Stomach (tissue), 9 donors: ENCODE results near the gene FNDC10. TPM values are rescaled to one million over a fixed set of nuclear protein-coding genes. Genes with fewer than 3 reads are reported as not detected.
A peak's percentile ranks its signal among the peaks of the same experiment; 100 is the strongest.

ENCODE experiments used
- DNase-seq, 2 donors: peaks; one replicate each; pipeline versions ENCODE4 v3.0.0 to v3.0.0-alpha.2; 2013 to 2019
- H3K27ac ChIP-seq, 5 donors: fragments of 200-600 bp in 4 of 5; sonication (generic) in 4 of 5; one replicate each; pipeline ENCODE4 v1.5.1; 2013 to 2019; ENCODE audit warnings: mild to moderate bottlenecking in 1 of 5, moderate library complexity in 1 of 5
- H3K27me3 ChIP-seq, 3 donors: fragments of 200-600 bp; sonication (generic); one replicate each; pipeline ENCODE4 v1.5.1; 2017 to 2019; ENCODE audit warnings: mixed run types in 1 of 3
- H3K36me3 ChIP-seq, 4 donors: fragments of 200-600 bp; sonication (generic); 1 replicate in 3 of 4; 2 replicates in 1 of 4; pipeline ENCODE4 v1.5.1; 2016 to 2019
- H3K4me1 ChIP-seq, 4 donors: fragments of 200-600 bp; sonication (generic); one replicate each; pipeline ENCODE4 v1.5.1; 2016 to 2019
- H3K4me3 ChIP-seq, 4 donors: fragments of 200-600 bp; sonication (generic) in 3 of 4; one replicate each; pipeline ENCODE4 v1.5.1; 2016 to 2019; ENCODE audit warnings: mild to moderate bottlenecking in 1 of 4
- H3K9me3 ChIP-seq, 4 donors: fragments of 200-600 bp; sonication (generic); one replicate each; pipeline ENCODE4 v1.5.1; 2016 to 2019
- CTCF ChIP-seq, 7 experiments: fragments of 450-650 bp in 4 of 7; fragments of 200-600 bp in 3 of 7; sonication (generic) in 3 of 7; IDR thresholded peaks; one replicate each; pipeline ENCODE4 v1.5.1; 2016 to 2019; ENCODE audit warnings: antibody characterized with exemption in 7 of 7, control low read depth in 2 of 7, mild to moderate bottlenecking in 1 of 7
- EP300 ChIP-seq: sonication (generic); formaldehyde crosslinking; IDR thresholded peaks from one replicate; pipeline ENCODE4 v1.6.1; 2017; ENCODE audit warnings: antibody characterized with exemption
- POLR2A ChIP-seq, 4 donors: fragments of 450-650 bp; IDR thresholded peaks; one replicate each; pipeline ENCODE4 v1.6.1; 2016; ENCODE audit warnings: antibody characterized with exemption in 4 of 4, control low read depth in 2 of 4, mild to moderate bottlenecking in 1 of 4, moderate library complexity in 1 of 4
- POLR2AphosphoS5 ChIP-seq, 3 donors: sonication (generic); formaldehyde crosslinking; IDR thresholded peaks; one replicate each; pipeline ENCODE4 v1.6.1; 2016; ENCODE audit warnings: antibody characterized with exemption in 3 of 3
- WGBS, 5 donors: extraction: QIAGEN DNeasy Blood & Tissue Kit in 3 of 5; methylation state at CpG; one replicate each; pipeline versions ENCODE4 v1.1.5 to v1.1.7; 2013 to 2018; 5-methylcytosine and 5-hydroxymethylcytosine counted together
- intact Hi-C: fragments of 100-400 bp; cut with DNase I; formaldehyde crosslinking; loops from one replicate; pipeline ENCODE4 v1.15.1; 2023; ENCODE audit warnings: low total_unique reads
- polyA plus RNA-seq, 3 donors: library from polyadenylated mRNA; stranded (reverse); fragments of 200-250 nt; gene quantifications; one replicate each; pipeline ENCODE4 v1.2.3, GENCODE V29; 2013
- total RNA-seq, 5 donors: library from RNA; depleted of rRNA; stranded (reverse); fragments of >200 nt; gene quantifications; one replicate each; pipeline versions ENCODE4 v1.1.0 to v1.2.3, GENCODE V29; 2014 to 2016
- donor health status: healthy with polysubstance abuse.
- donor health status: Bipolar disorder and iron deficiency.
- donor health status: healthy.

The FNDC10 gene
- total and polyA plus RNA-seq, 8 donors: 0.29 to 20.0 (median 4.0) TPM; not detected in 3

GRCh38 chr1:1624443-1625403 is 24.8 kb upstream of the FNDC10 start:
- peaks cover 4 to 51% (median 44%) of the 10 kb centered on the region in 4 donors for H3K36me3 ChIP-seq
- intact Hi-C loops: no loop called here
- peaks cover 0 to 14% (median 0%) of the 10 kb centered on the region in 3 donors for H3K27me3 ChIP-seq
- peak in 1 of 2 donors; percentile 61 for DNase-seq
- no peak overlapping the region for H3K27ac ChIP-seq
- H3K4me3 ChIP-seq: no peak overlapping the region
- TF ChIP-seq EP300 (no peak), CTCF (IDR thresholded peaks at IDR 0.05) (no peak), POLR2AphosphoS5 (IDR thresholded peaks at IDR 0.05) (no peak), POLR2A (IDR thresholded peaks at IDR 0.05) (no peak)
- H3K9me3 ChIP-seq: no peaks in the 10 kb centered on the region
- peaks cover 8 to 41% (median 27%) of the 10 kb centered on the region in 4 donors for H3K4me1 ChIP-seq
- WGBS, 5 donors: 81 to 85% (median 83%) methylated on average over 24 to 38 of the region's 38 CpGs

GRCh38 chr1:1623631-1624442 is 23.9 kb upstream of the FNDC10 start:
- no peak overlapping the region for H3K27ac ChIP-seq
- H3K4me3 ChIP-seq: no peak overlapping the region
- peaks cover 0 to 5% (median 0%) of the 10 kb centered on the region in 3 donors for H3K27me3 ChIP-seq
- peaks cover 0 to 46% (median 41%) of the 10 kb centered on the region in 4 donors for H3K36me3 ChIP-seq
- H3K9me3 ChIP-seq: no peaks in the 10 kb centered on the region
- no peak for DNase-seq
- intact Hi-C loops: no loop called here
- H3K4me1 ChIP-seq: peaks cover 8 to 40% (median 28%) of the 10 kb centered on the region in 4 donors
- WGBS, 5 donors: 89 to 95% (median 90%) methylated on average over 20 to 51 of the region's 51 CpGs
- TF ChIP-seq POLR2A (IDR thresholded peaks at IDR 0.05) (no peak), CTCF (IDR thresholded peaks at IDR 0.05) (no peak), EP300 (no peak), POLR2AphosphoS5 (IDR thresholded peaks at IDR 0.05) (no peak)

GRCh38 chr1:1623181-1623630 is 23.3 kb upstream of the FNDC10 start:
- intact Hi-C loops: no loop called here
- H3K4me3 ChIP-seq: no peak overlapping the region
- peaks cover 8 to 45% (median 32%) of the 10 kb centered on the region in 4 donors for H3K4me1 ChIP-seq
- 93 to 97% (median 95%) methylated on average over 10 to 33 of the region's 33 CpGs for WGBS, 5 donors
- H3K27me3 ChIP-seq: no peaks in the 10 kb centered on the region
- H3K27ac ChIP-seq: peak overlapping the region in 2 of 5 donors; percentile 8 to 75
- peaks cover 0 to 46% (median 39%) of the 10 kb centered on the region in 4 donors for H3K36me3 ChIP-seq
- no peaks in the 10 kb centered on the region for H3K9me3 ChIP-seq
- TF ChIP-seq EP300 (no peak), POLR2AphosphoS5 (IDR thresholded peaks at IDR 0.05) (no peak)
- DNase-seq: no peak

- TF ChIP-seq POLR2AphosphoS5 (IDR thresholded peaks at IDR 0.05): no peak
- TF ChIP-seq EP300: no peak
- TF ChIP-seq CTCF (IDR thresholded peaks at IDR 0.05): no peak
- no peak for TF ChIP-seq POLR2A (IDR thresholded peaks at IDR 0.05)
- intact Hi-C loops: no loop called here
- H3K27me3 ChIP-seq: no peaks in the 10 kb centered on the region
- WGBS, 5 donors: 90 to 95% (median 92%) methylated on average over 17 of the region's 17 CpGs
- no peak overlapping the region for H3K4me3 ChIP-seq
- H3K4me1 ChIP-seq: peaks cover 8 to 47% (median 33%) of the 10 kb centered on the region in 4 donors
- peak in 1 of 2 donors; percentile 4 for DNase-seq
- peak overlapping the region in 3 of 5 donors; percentile 8 to 75 (median 65) for H3K27ac ChIP-seq
- H3K9me3 ChIP-seq: no peaks in the 10 kb centered on the region
- peaks cover 0 to 46% (median 39%) of the 10 kb centered on the region in 4 donors for H3K36me3 ChIP-seq
Observed at GRCh38 chr1:1622788-1623094, 22.8 kb upstream of the FNDC10 start.
